GM10248 (cell line): ENCODE results near the gene MACF1.
"Not testable (repeated sequence)": the region's sequence is repeated elsewhere in the genome, so short reads cannot be mapped to it uniquely, and the experiment has no call there.

Source experiments
- CTCF ChIA-PET: fragments of 300-600 bp; sonication (Branson Sonifier 250); formaldehyde crosslinking; extraction: SDS; loops from one replicate; lab custom pipeline; 2021; ENCODE audit warnings: antibody characterized with exemption; lab: Yijun Ruan, JAX
- POLR2A ChIA-PET: fragments of 350-650 bp; sonication (Branson Sonifier 250); formaldehyde crosslinking; extraction: SDS; loops from one replicate; lab custom pipeline; 2020; ENCODE audit warnings: antibody characterized with exemption; lab: Yijun Ruan, JAX
- DNase-seq: peaks from one replicate; pipeline ENCODE4 v3.0.0; 2012; ENCODE audit errors: extremely low spot score
- CTCF ChIP-seq: IDR thresholded peaks from 2 replicates; pipeline ENCODE4 v1.5.1; 2012; ENCODE audit warnings: mild to moderate bottlenecking, low read depth; ENCODE audit errors: extremely low read depth, missing control alignments, control extremely low read depth

The MACF1 gene, protein sequence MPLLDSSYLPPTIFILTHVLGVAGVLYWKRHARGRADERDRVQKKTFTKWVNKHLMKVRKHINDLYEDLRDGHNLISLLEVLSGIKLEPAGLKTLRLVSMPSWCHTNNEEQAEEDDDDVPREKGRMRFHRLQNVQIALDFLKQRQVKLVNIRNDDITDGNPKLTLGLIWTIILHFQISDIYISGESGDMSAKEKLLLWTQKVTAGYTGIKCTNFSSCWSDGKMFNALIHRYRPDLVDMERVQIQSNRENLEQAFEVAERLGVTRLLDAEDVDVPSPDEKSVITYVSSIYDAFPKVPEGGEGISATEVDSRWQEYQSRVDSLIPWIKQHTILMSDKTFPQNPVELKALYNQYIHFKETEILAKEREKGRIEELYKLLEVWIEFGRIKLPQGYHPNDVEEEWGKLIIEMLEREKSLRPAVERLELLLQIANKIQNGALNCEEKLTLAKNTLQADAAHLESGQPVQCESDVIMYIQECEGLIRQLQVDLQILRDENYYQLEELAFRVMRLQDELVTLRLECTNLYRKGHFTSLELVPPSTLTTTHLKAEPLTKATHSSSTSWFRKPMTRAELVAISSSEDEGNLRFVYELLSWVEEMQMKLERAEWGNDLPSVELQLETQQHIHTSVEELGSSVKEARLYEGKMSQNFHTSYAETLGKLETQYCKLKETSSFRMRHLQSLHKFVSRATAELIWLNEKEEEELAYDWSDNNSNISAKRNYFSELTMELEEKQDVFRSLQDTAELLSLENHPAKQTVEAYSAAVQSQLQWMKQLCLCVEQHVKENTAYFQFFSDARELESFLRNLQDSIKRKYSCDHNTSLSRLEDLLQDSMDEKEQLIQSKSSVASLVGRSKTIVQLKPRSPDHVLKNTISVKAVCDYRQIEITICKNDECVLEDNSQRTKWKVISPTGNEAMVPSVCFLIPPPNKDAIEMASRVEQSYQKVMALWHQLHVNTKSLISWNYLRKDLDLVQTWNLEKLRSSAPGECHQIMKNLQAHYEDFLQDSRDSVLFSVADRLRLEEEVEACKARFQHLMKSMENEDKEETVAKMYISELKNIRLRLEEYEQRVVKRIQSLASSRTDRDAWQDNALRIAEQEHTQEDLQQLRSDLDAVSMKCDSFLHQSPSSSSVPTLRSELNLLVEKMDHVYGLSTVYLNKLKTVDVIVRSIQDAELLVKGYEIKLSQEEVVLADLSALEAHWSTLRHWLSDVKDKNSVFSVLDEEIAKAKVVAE (N-terminal part only)

GRCh38 chr1:39204441-39205081 lies at the start of gene MACF1:
MACF1 (plus strand) TSS chr1:39204695; CDS start chr1:39205023, 328 bp downstream.
- DNase-seq, result no peak
- no peak for TF ChIP-seq CTCF
- ChIA-PET CTCF (interaction anchor here (0.9 to 27.8 kb wide), 9 partner anchors 11 to 340 kb away, joined by 3 to 344 read pairs (median 5); no protein-coding TSS in a partner anchor), POLR2A (interaction anchor here (0.6 to 0.9 kb wide), 2 partner anchors 10 to 69 kb away, joined by 3 to 5 read pairs; no protein-coding TSS in a partner anchor)

- no peak for DNase-seq
- ChIA-PET POLR2A (no interaction called here), CTCF (interaction anchor here (0.9 to 3.4 kb wide), 8 partner anchors 10 to 58 kb away, joined by 3 to 15 read pairs (median 3); no protein-coding TSS in a partner anchor)
- TF ChIP-seq CTCF, result no peak
Observed at GRCh38 chr1:39157304-39157703, 47.2 kb upstream of the MACF1 start.

- TF ChIP-seq CTCF, result no peak
- peak; percentile 17 for DNase-seq
- CTCF ChIA-PET, result interaction anchor here (1.1 to 3.4 kb wide), 6 partner anchors 9 to 60 kb away, joined by 3 to 15 read pairs (median 4); no protein-coding TSS in a partner anchor
- POLR2A ChIA-PET, result interaction anchor here (0.5 to 0.6 kb wide), 2 partner anchors 81 to 145 kb away, joined by 3 to 4 read pairs; no protein-coding TSS in a partner anchor
Observed at GRCh38 chr1:39158327-39159086, 46.0 kb upstream of the MACF1 start.

DNA sequence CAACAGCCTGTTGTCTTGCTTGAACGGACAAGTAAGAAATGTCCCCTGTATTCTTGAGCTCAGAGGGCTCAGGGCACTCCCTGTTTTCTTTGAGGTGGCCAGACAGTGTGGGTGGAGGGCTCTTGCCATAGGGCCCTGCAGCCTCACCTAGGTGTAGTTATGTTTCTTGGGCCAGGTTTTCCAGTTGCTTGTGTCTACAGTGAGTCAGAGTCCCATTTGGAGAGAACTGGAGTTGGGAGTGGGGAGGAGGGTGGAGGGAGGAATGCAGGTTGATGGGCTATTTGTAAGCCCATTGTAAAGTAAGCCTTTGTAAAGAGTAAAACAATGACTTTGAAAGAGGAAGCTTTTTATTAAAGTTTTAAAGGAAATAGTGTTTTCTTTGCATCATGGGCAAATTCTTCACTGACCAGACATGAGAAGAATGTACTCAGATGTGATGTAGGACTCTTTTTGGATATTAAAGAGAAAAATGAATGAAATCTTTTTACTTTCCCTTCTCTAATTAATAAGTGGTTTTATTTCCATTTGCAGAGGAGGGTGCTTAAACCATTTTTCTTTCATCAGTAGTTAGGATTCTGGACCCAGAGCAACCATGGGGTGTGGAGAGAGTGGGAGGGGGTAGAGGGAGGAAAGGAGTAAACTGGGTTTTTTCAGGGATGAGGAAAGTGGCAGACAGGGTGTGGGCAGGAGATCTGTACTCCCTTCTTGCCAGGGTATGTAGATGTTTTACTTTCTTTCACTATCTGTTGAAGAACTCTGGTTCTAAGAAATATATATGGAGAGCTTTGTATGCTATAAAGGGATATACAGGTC lies 45.1 kb upstream of the MACF1 start:
- ChIA-PET CTCF (interaction anchor here (3.4 kb wide), 1 partner anchor 33 kb away, joined by 15 read pairs; no protein-coding TSS in a partner anchor), POLR2A (no interaction called here)
- TF ChIP-seq CTCF, result no peak
- DNase-seq, result no peak

- ChIA-PET POLR2A (no interaction called here), CTCF (no interaction called here)
- no peak for DNase-seq
- no peak for TF ChIP-seq CTCF
Observed at GRCh38 chr1:39160703-39161102, 43.8 kb upstream of the MACF1 start.

- POLR2A ChIA-PET, DNase-seq: not testable (repeated sequence)
- CTCF ChIA-PET, result interaction anchor here (0.6 to 1.4 kb wide), 2 partner anchors 30 to 86 kb away, joined by 3 to 6 read pairs; no protein-coding TSS in a partner anchor
Observed at GRCh38 chr1:39161811-39162210, 42.7 kb upstream of the MACF1 start.
